GM12891 (cell line): ENCODE data around the gene RAB15.

Experiments used
- POLR2A ChIP-seq: IDR thresholded peaks from 2 replicates; pipeline ENCODE4 v1.6.1; 2011; ENCODE audit warnings: low read depth, low read length, control low read depth
- POLR2AphosphoS5 ChIP-seq: IDR thresholded peaks from 2 replicates; pipeline ENCODE4 v1.6.1; 2011; ENCODE audit warnings: low read depth, low read length, control low read depth
- POU2F2 ChIP-seq: IDR thresholded peaks from 2 replicates; pipeline ENCODE4 v1.6.1; 2011; ENCODE audit warnings: low read depth, mild to moderate bottlenecking, control low read depth, low read length, moderate library complexity
- TAF1 ChIP-seq: IDR thresholded peaks from 2 replicates; pipeline ENCODE4 v1.6.1; 2011; ENCODE audit warnings: low read depth, low read length, control low read depth

DNA sequence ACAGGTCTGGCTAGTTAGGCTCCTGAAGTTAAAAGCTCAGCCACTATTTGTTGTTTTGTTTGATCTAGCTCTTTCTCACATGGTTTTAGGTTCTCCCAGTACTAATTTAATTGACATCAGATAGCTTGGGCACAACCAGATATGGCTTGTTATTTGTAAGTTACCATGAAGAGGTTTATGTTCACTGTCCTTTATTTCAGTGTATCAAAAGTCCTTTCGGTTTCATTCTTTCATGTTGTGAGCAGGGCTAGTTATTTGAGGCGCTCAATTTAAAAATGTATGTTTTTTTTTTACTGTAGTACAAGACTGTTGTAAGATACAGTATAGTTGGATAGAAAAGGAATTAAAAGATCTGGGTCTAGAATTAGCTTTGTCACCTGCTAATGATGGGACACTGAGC is 36.6 kb downstream of the RAB15 start:
- no peak for TF ChIP-seq POLR2A
- no peak for TF ChIP-seq TAF1
- TF ChIP-seq POLR2AphosphoS5: no peak
- no peak for TF ChIP-seq POU2F2
